ENCODE measurements around the gene KRTAP12-1.

- TF ChIP-seq CTCF (IDR thresholded peaks at IDR 0.05) (no peak), POLR2A (IDR thresholded peaks at IDR 0.05) (no peak)
These were observed 16.1 kb upstream of the KRTAP12-1 start for GRCh38 chr21:44697811-44698734.

All from body of pancreas (tissue), 4 donors.